Stomach (tissue), 4 donors: Measurements from ENCODE around the gene CYP2W1.

Source experiments
- EP300 ChIP-seq: sonication (generic); formaldehyde crosslinking; IDR thresholded peaks from one replicate; pipeline ENCODE4 v1.6.1; 2017; ENCODE audit warnings: antibody characterized with exemption
- POLR2A ChIP-seq, 4 donors: fragments of 450-650 bp; IDR thresholded peaks; one replicate each; pipeline ENCODE4 v1.6.1; 2016; ENCODE audit warnings: antibody characterized with exemption in 4 of 4, control low read depth in 2 of 4, mild to moderate bottlenecking in 1 of 4, moderate library complexity in 1 of 4
- POLR2AphosphoS5 ChIP-seq, 3 donors: sonication (generic); formaldehyde crosslinking; IDR thresholded peaks; one replicate each; pipeline ENCODE4 v1.6.1; 2016; ENCODE audit warnings: antibody characterized with exemption in 3 of 3
- TF ChIP-seq, protein P1 (sequence below), 7 experiments: fragments of 450-650 bp in 4 of 7; fragments of 200-600 bp in 3 of 7; sonication (generic) in 3 of 7; IDR thresholded peaks; one replicate each; pipeline ENCODE4 v1.5.1; 2016 to 2019; ENCODE audit warnings: antibody characterized with exemption in 7 of 7, control low read depth in 2 of 7, mild to moderate bottlenecking in 1 of 7

- TF ChIP-seq, protein P1, sequence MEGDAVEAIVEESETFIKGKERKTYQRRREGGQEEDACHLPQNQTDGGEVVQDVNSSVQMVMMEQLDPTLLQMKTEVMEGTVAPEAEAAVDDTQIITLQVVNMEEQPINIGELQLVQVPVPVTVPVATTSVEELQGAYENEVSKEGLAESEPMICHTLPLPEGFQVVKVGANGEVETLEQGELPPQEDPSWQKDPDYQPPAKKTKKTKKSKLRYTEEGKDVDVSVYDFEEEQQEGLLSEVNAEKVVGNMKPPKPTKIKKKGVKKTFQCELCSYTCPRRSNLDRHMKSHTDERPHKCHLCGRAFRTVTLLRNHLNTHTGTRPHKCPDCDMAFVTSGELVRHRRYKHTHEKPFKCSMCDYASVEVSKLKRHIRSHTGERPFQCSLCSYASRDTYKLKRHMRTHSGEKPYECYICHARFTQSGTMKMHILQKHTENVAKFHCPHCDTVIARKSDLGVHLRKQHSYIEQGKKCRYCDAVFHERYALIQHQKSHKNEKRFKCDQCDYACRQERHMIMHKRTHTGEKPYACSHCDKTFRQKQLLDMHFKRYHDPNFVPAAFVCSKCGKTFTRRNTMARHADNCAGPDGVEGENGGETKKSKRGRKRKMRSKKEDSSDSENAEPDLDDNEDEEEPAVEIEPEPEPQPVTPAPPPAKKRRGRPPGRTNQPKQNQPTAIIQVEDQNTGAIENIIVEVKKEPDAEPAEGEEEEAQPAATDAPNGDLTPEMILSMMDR (IDR thresholded peaks at IDR 0.05) = no peak
- TF ChIP-seq POLR2A (IDR thresholded peaks at IDR 0.05) (no peak), POLR2AphosphoS5 (IDR thresholded peaks at IDR 0.05) (no peak), EP300 (no peak)
Observed at GRCh38 chr7:979886-980571, 3.0 kb upstream of the CYP2W1 start.
